HG03175 (cell line): ENCODE data around the gene CCDC88C.
"Not testable (repeated sequence)": the region's sequence is repeated elsewhere in the genome, so short reads cannot be mapped to it uniquely, and the experiment has no call there.

Experiments used
- ATAC-seq: cut with Tn5 transposase; IDR thresholded peaks from one replicate; pipeline ENCODE4 v1.9.1; 2021; ENCODE audit warnings: mild to moderate bottlenecking, moderate library complexity; ENCODE audit not compliant: unreplicated experiment

Gene CCDC88C, protein sequence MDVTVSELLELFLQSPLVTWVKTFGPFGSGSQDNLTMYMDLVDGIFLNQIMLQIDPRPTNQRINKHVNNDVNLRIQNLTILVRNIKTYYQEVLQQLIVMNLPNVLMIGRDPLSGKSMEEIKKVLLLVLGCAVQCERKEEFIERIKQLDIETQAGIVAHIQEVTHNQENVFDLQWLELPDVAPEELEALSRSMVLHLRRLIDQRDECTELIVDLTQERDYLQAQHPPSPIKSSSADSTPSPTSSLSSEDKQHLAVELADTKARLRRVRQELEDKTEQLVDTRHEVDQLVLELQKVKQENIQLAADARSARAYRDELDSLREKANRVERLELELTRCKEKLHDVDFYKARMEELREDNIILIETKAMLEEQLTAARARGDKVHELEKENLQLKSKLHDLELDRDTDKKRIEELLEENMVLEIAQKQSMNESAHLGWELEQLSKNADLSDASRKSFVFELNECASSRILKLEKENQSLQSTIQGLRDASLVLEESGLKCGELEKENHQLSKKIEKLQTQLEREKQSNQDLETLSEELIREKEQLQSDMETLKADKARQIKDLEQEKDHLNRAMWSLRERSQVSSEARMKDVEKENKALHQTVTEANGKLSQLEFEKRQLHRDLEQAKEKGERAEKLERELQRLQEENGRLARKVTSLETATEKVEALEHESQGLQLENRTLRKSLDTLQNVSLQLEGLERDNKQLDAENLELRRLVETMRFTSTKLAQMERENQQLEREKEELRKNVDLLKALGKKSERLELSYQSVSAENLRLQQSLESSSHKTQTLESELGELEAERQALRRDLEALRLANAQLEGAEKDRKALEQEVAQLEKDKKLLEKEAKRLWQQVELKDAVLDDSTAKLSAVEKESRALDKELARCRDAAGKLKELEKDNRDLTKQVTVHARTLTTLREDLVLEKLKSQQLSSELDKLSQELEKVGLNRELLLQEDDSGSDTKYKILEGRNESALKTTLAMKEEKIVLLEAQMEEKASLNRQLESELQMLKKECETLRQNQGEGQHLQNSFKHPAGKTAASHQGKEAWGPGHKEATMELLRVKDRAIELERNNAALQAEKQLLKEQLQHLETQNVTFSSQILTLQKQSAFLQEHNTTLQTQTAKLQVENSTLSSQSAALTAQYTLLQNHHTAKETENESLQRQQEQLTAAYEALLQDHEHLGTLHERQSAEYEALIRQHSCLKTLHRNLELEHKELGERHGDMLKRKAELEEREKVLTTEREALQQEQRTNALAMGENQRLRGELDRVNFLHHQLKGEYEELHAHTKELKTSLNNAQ (N-terminal part only)

DNA sequence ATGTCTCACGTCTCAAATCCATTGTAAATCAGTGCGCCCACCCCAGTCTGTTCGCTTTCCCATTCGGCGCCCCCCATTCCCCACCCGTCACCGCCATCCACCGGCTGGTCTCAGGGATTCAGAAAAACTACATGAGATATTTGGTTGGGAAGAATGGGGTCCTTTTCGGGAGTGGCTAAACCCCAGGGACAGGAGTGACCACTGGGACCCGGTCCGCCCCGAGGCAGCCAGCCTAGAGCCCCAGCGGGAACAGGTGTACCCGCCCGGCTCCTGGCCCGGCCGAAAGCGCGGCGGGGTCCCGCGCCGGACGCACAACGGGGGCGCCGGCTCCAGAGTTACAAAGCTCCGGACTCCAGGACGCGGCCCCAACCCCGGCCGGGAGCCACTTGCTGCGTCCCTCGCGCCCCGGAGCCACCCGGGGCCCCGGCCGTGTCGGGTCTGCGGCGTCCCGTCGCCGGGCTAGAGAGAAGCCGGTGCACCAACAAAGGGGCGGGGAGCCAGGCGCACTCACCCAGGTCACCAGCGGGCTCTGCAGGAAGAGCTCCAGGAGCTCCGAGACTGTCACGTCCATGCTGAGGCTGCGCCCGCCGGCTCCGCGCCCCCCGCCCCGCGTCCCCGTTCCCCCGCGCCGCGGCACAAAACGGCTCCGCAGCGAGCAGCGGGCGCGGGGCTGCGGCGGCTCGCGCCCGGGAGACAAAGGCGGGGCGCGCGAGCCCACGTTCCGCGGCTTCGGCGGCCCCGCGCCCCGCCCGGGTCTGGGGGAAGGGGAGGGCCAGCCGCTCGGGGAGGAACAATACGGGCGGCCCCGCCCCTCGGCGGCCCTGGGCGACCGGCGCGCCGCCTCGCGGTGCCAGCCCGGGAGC, at the start of gene CCDC88C:
Gene CCDC88C (minus strand): TSS at position 701 of the 863 bp plus-strand sequence. CDS start 130 bp downstream, at position 571.
- ATAC-seq = peak; percentile 49

DNA sequence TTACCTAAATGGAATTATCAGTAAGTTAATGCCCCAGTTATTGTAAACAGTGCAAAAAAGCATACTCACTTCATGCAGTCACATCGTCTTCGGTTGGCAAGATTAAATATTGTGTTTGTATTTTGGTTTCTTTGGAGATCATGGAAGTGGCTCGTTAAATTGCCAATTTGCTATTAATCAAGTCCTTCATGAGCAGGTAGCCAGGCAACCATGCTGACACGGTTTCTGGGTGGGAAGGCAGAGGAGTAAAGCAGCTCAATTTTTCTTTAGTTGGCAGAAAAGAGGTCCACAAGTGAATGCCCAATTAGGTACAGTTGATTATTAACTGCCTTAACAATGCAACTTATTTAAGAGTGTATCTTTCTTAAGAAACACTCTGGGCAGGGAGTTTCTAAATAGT, 48.6 kb upstream of the CCDC88C start:
- no peak for ATAC-seq

GRCh38 chr14:91464615-91465205, 47.1 kb upstream of the CCDC88C start:
- ATAC-seq = no peak

DNA sequence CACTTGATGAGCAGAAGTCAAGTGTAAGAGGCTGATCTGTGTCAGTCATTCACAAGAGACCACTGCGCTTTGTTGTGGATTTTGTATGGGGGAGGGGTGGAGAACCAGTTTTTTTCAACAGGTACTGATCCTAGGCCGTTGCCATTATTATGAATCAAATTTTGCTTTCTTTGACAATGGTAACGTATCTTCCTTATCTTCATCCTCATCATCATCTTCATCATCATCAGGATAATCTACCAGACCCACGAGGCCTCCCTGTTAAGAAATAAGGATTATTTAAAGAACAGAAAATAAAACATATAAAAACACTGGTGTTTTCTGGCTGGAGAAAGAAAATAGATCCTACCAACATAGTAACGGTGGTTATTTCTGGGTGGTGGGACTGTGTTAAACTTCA, 41.0 kb upstream of the CCDC88C start:
- ATAC-seq = no peak

GRCh38 chr14:91456283-91456682, 38.7 kb upstream of the CCDC88C start:
- no peak for ATAC-seq

DNA sequence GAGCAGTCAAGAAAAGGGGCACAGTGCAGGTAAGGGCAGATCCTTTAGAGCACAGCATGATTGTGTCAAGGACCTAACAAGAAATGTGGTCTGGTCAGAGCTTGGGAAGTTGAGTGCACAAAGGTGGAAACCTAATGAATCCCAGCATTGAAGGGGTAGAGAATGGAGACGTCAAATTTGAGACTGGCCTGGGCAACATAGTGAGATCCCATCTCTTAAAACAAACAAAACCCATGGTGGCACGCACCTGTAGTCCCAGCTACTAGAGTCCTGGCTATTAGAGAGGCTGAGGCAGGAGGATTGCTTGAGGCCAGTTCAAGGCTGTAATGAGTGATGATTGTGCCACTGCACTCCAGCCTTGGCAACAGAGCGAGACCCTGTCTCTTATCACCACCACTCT, 37.0 kb upstream of the CCDC88C start:
- ATAC-seq = no peak

DNA sequence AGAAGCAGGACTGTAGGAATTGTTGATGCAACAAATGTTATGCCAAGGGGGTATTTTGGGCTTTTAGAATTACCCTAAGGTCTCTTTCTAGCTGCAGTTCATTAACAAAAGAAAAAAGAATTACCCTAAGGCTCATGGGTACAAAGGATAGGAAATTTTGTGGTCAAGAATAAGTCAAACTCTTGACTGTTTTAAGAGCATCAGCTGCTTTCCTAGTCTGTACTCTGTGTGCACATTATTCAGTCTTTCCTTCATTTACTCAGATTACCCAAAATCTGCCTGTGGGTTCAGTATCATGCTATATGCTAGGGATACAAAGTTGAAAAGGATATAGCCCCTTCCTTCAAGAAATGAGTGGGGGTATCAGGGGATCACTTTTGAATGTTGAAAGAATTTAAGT, 36.5 kb upstream of the CCDC88C start:
- ATAC-seq = no peak

- no peak for ATAC-seq
These were observed 36.1 kb upstream of the CCDC88C start for GRCh38 chr14:91453744-91454143.

DNA sequence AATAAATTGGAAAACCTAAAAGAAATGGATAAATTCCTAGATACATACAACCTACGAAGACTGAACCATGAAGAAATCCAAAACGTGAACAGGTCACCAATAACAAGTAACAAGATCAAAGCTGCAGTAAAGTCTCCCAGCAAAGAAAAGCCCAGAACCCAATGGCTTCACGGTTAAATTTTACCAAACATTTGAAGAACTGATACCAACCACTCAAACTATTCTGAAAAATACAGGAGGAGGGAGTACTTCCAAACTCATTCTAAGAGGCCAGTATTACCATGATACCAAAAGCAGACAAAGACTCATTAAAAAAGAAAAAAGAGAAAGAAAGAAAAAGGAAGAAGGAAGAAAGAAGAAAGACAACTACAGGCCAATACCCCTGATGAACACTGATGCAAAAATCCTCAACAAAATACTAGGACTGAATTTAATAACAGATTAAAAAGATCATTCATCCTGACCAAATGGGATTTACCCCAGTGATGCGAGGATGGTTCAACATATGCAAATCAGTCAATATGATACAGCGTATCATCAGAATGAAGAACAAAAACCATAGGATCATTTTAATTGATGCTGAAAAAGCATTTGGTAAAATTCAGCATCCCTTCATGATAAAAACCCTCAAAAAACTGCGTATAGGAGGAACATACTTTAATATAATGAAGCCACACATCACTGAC, 26.9 kb upstream of the CCDC88C start:
- no peak for ATAC-seq

- ATAC-seq = no peak
These were observed 21.7 kb upstream of the CCDC88C start for GRCh38 chr14:91439345-91439744.

DNA sequence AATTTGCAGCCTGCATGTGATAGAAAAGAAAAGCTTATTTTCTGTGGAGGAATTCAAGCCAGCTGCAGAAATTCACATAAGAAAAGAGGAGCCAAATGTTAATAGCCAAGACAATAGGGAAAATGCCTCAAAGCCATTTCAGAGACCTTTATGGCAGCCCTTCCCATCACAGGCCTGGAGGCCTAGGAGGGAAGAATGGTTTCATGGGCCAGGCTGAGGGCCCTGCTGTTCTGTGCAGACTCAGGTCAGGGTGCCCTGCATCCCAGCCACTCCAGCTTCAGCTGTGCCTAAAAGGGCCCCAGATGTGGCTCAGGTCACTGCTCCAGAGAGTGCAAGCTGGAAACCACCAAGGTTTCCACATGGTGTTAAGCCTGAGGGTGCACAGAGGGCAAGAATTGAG, 21.2 kb upstream of the CCDC88C start:
- ATAC-seq = no peak

- not testable (repeated sequence) for ATAC-seq
These were observed 18.6 kb upstream of the CCDC88C start for GRCh38 chr14:91436266-91436665.

DNA sequence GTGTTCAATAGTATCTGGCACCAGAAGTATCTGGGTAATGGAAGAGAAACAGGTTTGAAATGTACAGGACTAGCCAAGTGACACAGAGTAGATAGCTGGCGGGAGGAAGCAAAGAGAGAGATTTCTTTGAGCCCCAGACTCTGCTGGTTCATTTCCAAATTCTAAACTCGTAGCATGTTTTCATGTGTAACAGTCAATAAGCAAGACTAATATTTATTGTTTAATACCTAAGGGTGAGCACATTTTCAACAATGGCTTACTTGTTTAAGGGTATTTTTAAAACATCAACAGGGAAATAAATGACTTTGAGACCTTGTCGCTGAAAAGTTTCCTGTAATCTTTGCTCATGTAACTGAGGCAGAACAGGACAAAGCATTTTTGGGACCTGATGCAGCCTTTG, 11.8 kb upstream of the CCDC88C start:
- ATAC-seq = no peak

- ATAC-seq = not testable (repeated sequence)
These were observed 11.3 kb upstream of the CCDC88C start for GRCh38 chr14:91428931-91429330.

- not testable (repeated sequence) for ATAC-seq
These were observed 7.9 kb upstream of the CCDC88C start for GRCh38 chr14:91425531-91425944.

DNA sequence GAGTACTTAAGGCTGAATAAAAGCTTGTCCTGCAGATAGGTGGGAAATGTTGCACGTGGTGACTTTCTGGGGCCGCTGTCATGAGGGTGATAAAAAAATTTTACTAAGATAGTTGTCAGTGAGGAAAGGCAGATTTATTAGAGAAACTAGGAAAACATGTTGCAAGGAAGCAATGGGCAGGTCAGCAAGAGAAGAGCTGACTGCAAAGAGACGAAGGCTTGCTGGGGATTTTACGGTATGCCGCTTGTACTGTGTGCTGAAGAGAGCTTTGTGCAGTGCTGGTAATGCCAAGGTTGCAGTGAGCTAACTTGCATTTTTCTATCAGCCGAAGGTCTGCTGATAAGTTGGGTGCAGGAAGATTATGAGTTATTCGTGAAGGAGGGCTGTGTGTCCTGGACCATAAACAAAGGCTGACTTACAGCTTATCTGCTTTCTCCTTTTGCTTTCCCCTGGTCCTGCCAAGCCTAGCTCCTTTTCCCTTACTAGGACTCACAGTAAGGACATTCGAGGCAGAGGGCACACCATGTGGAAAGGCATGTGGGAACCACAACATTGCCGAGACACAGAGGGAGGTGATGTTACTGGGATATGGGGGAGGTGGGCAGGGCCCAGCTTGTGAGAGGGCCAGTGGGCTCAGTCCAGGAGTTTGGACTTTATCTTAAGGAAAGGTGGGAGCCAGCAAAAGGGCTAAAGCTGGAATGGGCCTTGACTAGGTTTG, 7.4 kb upstream of the CCDC88C start:
- no peak for ATAC-seq

DNA sequence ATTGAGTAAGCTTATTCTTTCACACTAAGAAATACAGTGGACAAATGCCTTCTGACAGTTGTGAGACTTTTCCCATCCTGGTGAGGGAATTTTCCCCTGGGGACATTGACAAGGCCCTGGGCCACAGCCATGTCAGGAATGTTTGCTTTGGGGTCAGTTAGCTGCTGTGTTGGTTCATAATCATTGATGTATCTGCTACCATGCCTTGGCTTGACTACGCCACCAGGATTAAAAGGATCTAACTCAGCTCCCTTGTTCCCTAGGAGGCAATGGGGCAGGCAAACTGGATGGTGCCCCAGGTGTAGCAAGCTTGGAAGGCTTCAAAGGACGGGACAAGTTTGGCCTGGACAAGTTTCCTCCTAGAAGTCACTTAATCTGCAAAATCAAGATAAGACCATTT, 3.1 kb upstream of the CCDC88C start:
- no peak for ATAC-seq

- ATAC-seq = no peak
These were observed 1.8 kb upstream of the CCDC88C start for GRCh38 chr14:91419451-91419850.

- no peak for ATAC-seq
These were observed 1.4 kb upstream of the CCDC88C start for GRCh38 chr14:91419044-91419397.
